Common myeloid progenitor, CD34-positive (primary cell): ENCODE data around the gene RAB1A.

ENCODE experiments used
- CTCF ChIA-PET: fragments of 350-600 bp; sonication (Branson Sonifier 250); formaldehyde crosslinking; loops from one replicate; lab custom pipeline; 2021; ENCODE audit warnings: antibody characterized with exemption; lab: Charles Lee
- POLR2A ChIA-PET: fragments of 350-600 bp; sonication (Branson Sonifier 250); formaldehyde crosslinking; loops from one replicate; lab custom pipeline; 2021; ENCODE audit warnings: antibody characterized with exemption; lab: Charles Lee
- DNase-seq, 3 donors: peaks; one replicate each; pipeline versions ENCODE4 v3.0.0 to v3.0.0-alpha.2; 2013
- H3K27ac ChIP-seq, 2 experiments: 1 replicate in 1 of 2; 2 replicates in 1 of 2; pipeline ENCODE4 v1.7.0; 2013; ENCODE audit warnings: inconsistent platforms in 2 of 2, low read length in 2 of 2, mild to moderate bottlenecking in 2 of 2, low read depth in 1 of 2, moderate library complexity in 1 of 2; ENCODE audit not compliant: severe bottlenecking in 2 of 2, insufficient read depth in 1 of 2, poor library complexity in 1 of 2
- H3K27me3 ChIP-seq, 5 experiments: replicated peaks in 2 of 5; 1 replicate in 3 of 5; 2 replicates in 2 of 5; pipeline versions ENCODE4 v1.6.1 to v1.7.0; 2013; ENCODE audit warnings: low read length in 4 of 5, mild to moderate bottlenecking in 2 of 5, moderate library complexity in 2 of 5, inconsistent platforms in 1 of 5; ENCODE audit not compliant: insufficient read depth in 5 of 5, control insufficient read depth in 4 of 5
- H3K36me3 ChIP-seq, 4 experiments: 1 replicate in 2 of 4; 2 replicates in 2 of 4; pipeline versions ENCODE4 v1.6.1 to v1.7.0; 2013; ENCODE audit warnings: low read length in 3 of 4, control low read depth in 1 of 4, mild to moderate bottlenecking in 1 of 4; ENCODE audit not compliant: control insufficient read depth in 4 of 4, insufficient read depth in 4 of 4
- H3K4me1 ChIP-seq, 4 experiments: 1 replicate in 3 of 4; 2 replicates in 1 of 4; pipeline versions ENCODE4 v1.6.1 to v1.7.1; 2013; ENCODE audit warnings: low read length in 3 of 4, mild to moderate bottlenecking in 3 of 4, control low read depth in 1 of 4, inconsistent platforms in 1 of 4, moderate library complexity in 1 of 4; ENCODE audit not compliant: control insufficient read depth in 4 of 4, insufficient read depth in 4 of 4; ENCODE audit errors: control extremely low read depth in 1 of 4
- H3K4me3 ChIP-seq, 7 experiments: 1 replicate in 4 of 7; 2 replicates in 3 of 7; pipeline versions ENCODE4 v1.5.1 to v1.7.0; 2013; ENCODE audit warnings: mild to moderate bottlenecking in 7 of 7, low read length in 6 of 7, moderate library complexity in 6 of 7, inconsistent platforms in 2 of 7, low read depth in 2 of 7, control low read depth in 1 of 7; ENCODE audit not compliant: insufficient read depth in 4 of 7, control insufficient read depth in 1 of 7; ENCODE audit errors: extremely low read depth in 1 of 7
- H3K9me3 ChIP-seq, 5 experiments: 1 replicate in 4 of 5; 2 replicates in 1 of 5; pipeline versions ENCODE4 v1.6.1 to v1.7.1; 2013; ENCODE audit warnings: low read length in 4 of 5, mild to moderate bottlenecking in 2 of 5, inconsistent platforms in 1 of 5, low read depth in 1 of 5, moderate library complexity in 1 of 5; ENCODE audit not compliant: control insufficient read depth in 4 of 5, insufficient read depth in 2 of 5; ENCODE audit errors: control extremely low read depth in 1 of 5
- WGBS: methylation state at CpG from one replicate; pipeline ENCODE4 v1.1.5; 2013; ENCODE audit not compliant: insufficient coverage; 5-methylcytosine and 5-hydroxymethylcytosine counted together

The RAB1A gene

DNA sequence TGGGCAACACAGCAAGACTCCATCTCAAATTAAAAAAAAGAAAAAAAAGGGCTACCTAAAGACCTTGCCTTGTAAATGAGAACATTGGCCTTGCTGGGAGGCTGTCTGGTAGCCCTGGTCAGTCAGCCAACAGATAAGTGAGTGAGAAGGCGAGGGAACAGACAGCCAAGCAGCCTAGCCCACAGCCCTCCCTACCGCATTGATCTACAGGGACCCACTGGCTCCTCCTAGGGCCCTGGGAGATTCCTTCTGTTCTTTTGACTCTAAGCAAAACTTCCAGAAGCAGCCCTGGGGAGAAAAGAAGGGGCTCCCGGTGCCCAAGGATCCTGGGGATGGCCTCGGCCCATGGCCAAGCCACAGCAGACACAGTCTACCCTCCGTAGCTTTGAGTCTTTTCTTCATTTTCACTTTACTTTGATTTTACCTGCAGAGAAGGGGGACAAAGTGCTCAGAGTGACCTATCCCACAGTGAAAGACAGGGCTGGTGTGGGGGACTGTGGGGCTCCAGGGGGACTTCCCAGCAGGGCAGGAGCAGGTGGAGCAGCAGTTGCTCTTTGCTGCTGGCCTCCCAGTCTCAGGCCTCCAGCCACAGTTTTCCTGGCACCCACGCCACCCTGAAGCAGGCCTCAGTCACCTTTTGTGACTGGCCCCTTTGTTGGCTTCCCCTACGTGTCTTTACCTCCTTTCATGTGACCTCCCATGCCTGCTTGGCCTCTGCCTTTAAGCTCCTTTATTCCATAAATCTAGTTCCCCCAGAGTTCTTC is 68.6 kb downstream of the RAB1A start:
- DNase-seq, result no peak
- Histone ChIP-seq H3K9me3 (no peaks in the 10 kb centered on the region), H3K4me1 (peaks cover 30 to 79% (median 76%) of the 10 kb centered on the region in 4 experiments), H3K27ac (peak overlapping the region in 1 of 2 experiments; percentile 45), H3K4me3 (no peak overlapping the region), H3K27me3 (no peaks in the 10 kb centered on the region), H3K36me3 (no peaks in the 10 kb centered on the region)
- WGBS, result 90% methylated on average over 3 of the region's 7 CpGs
- POLR2A ChIA-PET, result interaction anchor here (0.6 kb wide), 1 partner anchor 429 kb away, joined by 3 read pairs; no protein-coding TSS in a partner anchor
- CTCF ChIA-PET, result interaction anchor here (0.9 to 10.7 kb wide), 3 partner anchors 27 to 109 kb away, joined by 3 to 131 read pairs (median 3); no protein-coding TSS in a partner anchor

DNA sequence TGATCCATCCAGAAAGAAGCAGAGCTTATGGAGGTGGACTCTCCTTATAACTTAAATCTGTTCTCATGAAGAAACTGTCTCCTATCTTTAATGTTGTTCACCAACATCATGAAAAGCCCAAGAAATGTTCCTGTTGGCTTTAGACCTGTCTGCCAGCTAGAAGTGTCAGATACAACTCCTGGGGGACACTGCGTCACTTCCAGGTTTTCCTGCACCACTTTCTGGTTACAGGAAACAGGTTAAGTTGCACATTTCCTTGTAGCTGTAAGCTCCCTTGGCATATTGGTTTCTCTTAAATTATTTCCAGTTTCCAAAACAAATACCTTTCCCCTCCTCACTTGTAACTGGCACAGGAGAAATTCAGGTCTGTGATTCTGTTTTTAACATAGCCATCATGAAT is 70.8 kb downstream of the RAB1A start:
- H3K27ac ChIP-seq, result peak overlapping the region; percentile 27 to 66
- peak overlapping the region in 2 of 7 experiments; percentile 7 to 50 for H3K4me3 ChIP-seq
- peak in 2 of 3 donors; percentile 31 to 41 for DNase-seq
- ChIA-PET CTCF (interaction anchor here (0.7 to 10.7 kb wide), 10 partner anchors 10 to 129 kb away, joined by 3 to 131 read pairs (median 4); no protein-coding TSS in a partner anchor), POLR2A (interaction anchor here (1.8 kb wide), 1 partner anchor 72 kb away, joined by 6 read pairs; the partner anchor contains the start of gene RAB1A)
- WGBS, result 0% methylated on average over 1 of the region's 1 CpG
- peaks cover 31 to 74% (median 72%) of the 10 kb centered on the region in 4 experiments for H3K4me1 ChIP-seq
- no peaks in the 10 kb centered on the region for H3K9me3 ChIP-seq
- H3K27me3 ChIP-seq, result no peaks in the 10 kb centered on the region
- no peaks in the 10 kb centered on the region for H3K36me3 ChIP-seq

DNA sequence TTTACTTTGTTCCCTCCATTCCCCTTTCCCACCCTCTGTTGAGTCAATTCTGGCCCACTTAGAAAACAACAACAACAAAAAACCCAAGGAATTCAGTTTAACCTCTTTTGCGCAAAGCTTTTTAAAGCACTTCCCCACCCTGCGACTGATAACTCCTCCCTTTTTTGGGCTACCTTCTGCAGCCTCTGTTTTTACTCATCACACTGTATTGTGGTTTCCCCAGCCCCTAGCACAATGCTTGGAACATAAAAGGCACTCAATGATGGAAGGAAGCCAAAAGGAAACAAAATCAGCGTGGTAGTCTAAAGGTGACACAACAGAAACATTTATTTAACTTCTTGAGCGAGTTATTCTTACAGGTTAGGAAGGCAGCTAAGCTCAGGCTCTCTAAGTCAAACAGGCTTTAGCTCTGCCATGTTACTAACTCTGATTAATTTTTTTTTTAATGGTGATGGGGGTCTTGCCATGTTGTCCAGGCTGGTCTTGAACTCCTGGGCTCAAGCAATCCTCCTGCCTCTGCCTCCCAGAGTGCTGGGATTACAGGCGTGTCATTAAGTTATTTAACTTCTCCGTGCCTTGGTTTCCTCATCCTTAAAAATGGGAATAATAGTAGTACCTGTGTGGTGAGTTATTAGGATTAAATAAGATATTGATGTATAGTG is 72.4 kb downstream of the RAB1A start:
- no peaks in the 10 kb centered on the region for H3K27me3 ChIP-seq
- POLR2A ChIA-PET, result interaction anchor here (1.0 to 3.5 kb wide), 2 partner anchors 24 to 153 kb away, joined by 3 to 11 read pairs; no protein-coding TSS in a partner anchor
- CTCF ChIA-PET, result interaction anchor here (0.8 to 10.7 kb wide), 6 partner anchors 8 to 129 kb away, joined by 4 to 131 read pairs (median 9); partner anchors contain the start of gene RAB1A
- 42% methylated on average over 5 of the region's 6 CpGs for WGBS
- H3K4me1 ChIP-seq, result peaks cover 30 to 77% (median 72%) of the 10 kb centered on the region in 4 experiments
- peak overlapping the region in 1 of 2 experiments; percentile 75 for H3K27ac ChIP-seq
- peak overlapping the region in 6 of 7 experiments; percentile 75 to 92 (median 85) for H3K4me3 ChIP-seq
- no peaks in the 10 kb centered on the region for H3K9me3 ChIP-seq
- H3K36me3 ChIP-seq, result no peaks in the 10 kb centered on the region
- DNase-seq, result peak; percentile 71 to 93 (median 93)

DNA sequence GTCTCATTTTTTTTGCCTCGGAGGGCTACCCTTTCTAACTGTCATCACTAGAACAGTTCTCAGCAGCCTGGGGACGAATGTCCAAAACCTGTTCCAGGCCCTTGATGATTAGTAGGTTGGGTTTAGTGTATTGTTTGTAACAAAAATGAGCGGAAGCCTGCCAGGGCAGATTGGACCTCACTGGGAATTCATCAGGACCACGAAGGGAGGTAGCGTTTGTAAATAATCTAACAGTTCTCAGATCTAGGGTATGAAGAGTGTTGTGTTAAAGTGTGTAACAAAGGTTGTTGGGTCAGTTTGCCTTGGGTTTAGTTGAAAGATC is 72.9 kb downstream of the RAB1A start:
- no peaks in the 10 kb centered on the region for H3K9me3 ChIP-seq
- no peaks in the 10 kb centered on the region for H3K27me3 ChIP-seq
- CTCF ChIA-PET, result interaction anchor here (1.3 to 10.7 kb wide), 5 partner anchors 8 to 113 kb away, joined by 4 to 131 read pairs (median 14); partner anchors contain the start of gene RAB1A
- peak overlapping the region in 1 of 2 experiments; percentile 75 for H3K27ac ChIP-seq
- H3K4me1 ChIP-seq, result peaks cover 30 to 77% (median 72%) of the 10 kb centered on the region in 4 experiments
- no peaks in the 10 kb centered on the region for H3K36me3 ChIP-seq
- DNase-seq, result peak in 2 of 3 donors; percentile 40 to 66
- WGBS, result 0% methylated on average over 5 of the region's 5 CpGs
- H3K4me3 ChIP-seq, result peak overlapping the region; percentile 75 to 92 (median 83)
- POLR2A ChIA-PET, result interaction anchor here (1.0 to 3.5 kb wide), 2 partner anchors 24 to 153 kb away, joined by 3 to 11 read pairs; no protein-coding TSS in a partner anchor

DNA sequence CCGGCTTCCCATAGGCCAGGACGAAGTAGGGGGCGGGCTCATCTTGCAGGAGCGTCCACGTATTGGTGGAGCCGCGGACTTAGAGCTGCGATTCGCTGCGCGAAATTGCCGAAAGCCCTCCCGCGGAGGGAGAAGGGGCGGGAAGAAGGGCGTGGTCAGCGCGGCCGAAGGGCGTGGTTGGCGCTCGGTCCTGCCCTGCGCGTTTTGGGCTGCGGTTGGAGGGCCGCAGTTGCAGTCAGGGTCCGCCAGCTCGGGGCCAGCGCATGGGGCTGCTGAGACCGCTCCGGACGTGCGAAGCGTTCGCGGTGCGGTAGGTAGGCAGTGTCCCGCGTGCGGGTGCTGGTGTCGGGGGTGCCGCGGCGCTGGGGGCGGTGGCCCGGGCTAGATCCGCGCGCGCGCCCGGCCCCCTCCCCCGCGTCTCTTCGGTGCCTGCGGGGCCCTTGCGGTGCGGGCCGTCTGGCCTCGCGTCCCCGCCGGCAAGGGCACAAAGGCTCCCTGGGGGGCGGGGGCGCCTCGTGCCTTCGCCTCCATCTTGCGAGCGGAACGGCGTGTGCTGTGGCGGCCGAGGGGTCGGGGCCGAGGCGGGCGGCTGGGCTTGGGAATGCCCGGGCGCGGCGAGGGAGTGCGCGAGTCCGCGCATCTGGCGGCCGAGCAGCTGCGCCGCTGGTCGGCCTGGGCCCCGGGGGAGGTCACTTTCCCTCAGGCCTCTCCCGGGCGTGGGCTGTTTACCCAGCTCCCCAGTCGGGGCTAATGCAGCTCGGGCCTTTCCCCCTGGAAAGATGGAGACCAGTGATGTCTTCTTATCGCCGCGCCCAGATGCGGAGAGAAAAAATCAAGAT is 73.5 kb downstream of the RAB1A start, which contains the start of gene CEP68:
CEP68 (plus strand) TSS at position 202 of the 839 bp plus-strand sequence. CDS start 13,029 bp downstream, outside the sequence.
- peaks cover 0 to 4% (median 0%) of the 10 kb centered on the region in 4 experiments for H3K36me3 ChIP-seq
- ChIA-PET POLR2A (interaction anchor here (1.0 to 3.5 kb wide), 4 partner anchors 25 to 152 kb away, joined by 3 to 11 read pairs (median 4); partner anchors contain the start of gene RAB1A), CTCF (interaction anchor here (1.1 to 10.7 kb wide), 7 partner anchors 9 to 114 kb away, joined by 3 to 131 read pairs (median 14); partner anchors contain the start of gene RAB1A)
- peaks cover 30 to 72% (median 68%) of the 10 kb centered on the region in 4 experiments for H3K4me1 ChIP-seq
- no peaks in the 10 kb centered on the region for H3K9me3 ChIP-seq
- no peaks in the 10 kb centered on the region for H3K27me3 ChIP-seq
- H3K27ac ChIP-seq, result peak within 1 kb of the TSS in 1 of 2 experiments; percentile 75
- under 1% methylated on average over 78 of the region's 99 CpGs for WGBS
- peak within 1 kb of the TSS; percentile 75 to 92 (median 83) for H3K4me3 ChIP-seq
- DNase-seq, result peak; percentile 97 to 99 (median 98)
